ENCODE measurements around the gene PGPEP1. TPM values are rescaled to one million over a fixed set of nuclear protein-coding genes. Genes with fewer than 3 reads are reported as not detected.
"Not testable (repeated sequence)": the region's sequence is repeated elsewhere in the genome, so short reads cannot be mapped to it uniquely, and the experiment has no call there.

The PGPEP1 gene
- total RNA-seq, 2 donors from 2014 or later, result 42.8 to 48.6 TPM

- intact Hi-C loops (cut with DNase I), result loop anchor here in 1 of 2 donors (5.0 kb wide), 1 partner anchor 129 kb away; no protein-coding TSS in a partner anchor
These were observed 13.6 kb upstream of the PGPEP1 start for GRCh38 chr19:18326772-18327171.

GRCh38 chr19:18328340-18329034 lies 11.9 kb upstream of the PGPEP1 start:
- DNase-seq (ENCODE audit: low spot score), result peak; percentile 95
- intact Hi-C loops (cut with DNase I), result loop anchor here in 1 of 2 donors (5.0 kb wide), 1 partner anchor 131 kb away; no protein-coding TSS in a partner anchor

More at GRCh38 chr19:18326772-18327171, 13.6 kb upstream of the PGPEP1 start:
- DNase-seq (ENCODE audit: low spot score), result no peak

GRCh38 chr19:18329035-18329376 lies 11.4 kb upstream of the PGPEP1 start:
- intact Hi-C loops (cut with DNase I), result loop anchor here in 1 of 2 donors (5.0 kb wide), 1 partner anchor 132 kb away; no protein-coding TSS in a partner anchor
- DNase-seq (ENCODE audit: low spot score), result no peak

- DNase-seq (ENCODE audit: low spot score), result no peak
- intact Hi-C loops (cut with DNase I), result no loop called here
These were observed 9.5 kb upstream of the PGPEP1 start for GRCh38 chr19:18330868-18331267.

- intact Hi-C loops (cut with DNase I), result no loop called here
- no peak for DNase-seq (ENCODE audit: low spot score)
These were observed 7.4 kb upstream of the PGPEP1 start for GRCh38 chr19:18332917-18333530.

- intact Hi-C loops (cut with DNase I), result no loop called here
These were observed 6.7 kb upstream of the PGPEP1 start for GRCh38 chr19:18333680-18334079.

GRCh38 chr19:18336121-18336520 lies 4.3 kb upstream of the PGPEP1 start:
- intact Hi-C loops (cut with DNase I), result no loop called here
- DNase-seq (ENCODE audit: low spot score), result no peak

More at GRCh38 chr19:18333680-18334079, 6.7 kb upstream of the PGPEP1 start:
- DNase-seq (ENCODE audit: low spot score), result no peak

GRCh38 chr19:18338541-18338940 lies 1.9 kb upstream of the PGPEP1 start:
- intact Hi-C loops (cut with DNase I), result no loop called here
- DNase-seq (ENCODE audit: low spot score), result no peak

- DNase-seq (ENCODE audit: low spot score), result no peak
- intact Hi-C loops (cut with DNase I), result no loop called here
These were observed 675 bp upstream of the PGPEP1 start for GRCh38 chr19:18339723-18340122.

GRCh38 chr19:18340990-18341868 lies 831 bp downstream of the PGPEP1 start:
- DNase-seq (ENCODE audit: low spot score), result peak; percentile 88
- intact Hi-C loops (cut with DNase I), result no loop called here

- DNase-seq (ENCODE audit: low spot score), result no peak
- intact Hi-C loops (cut with DNase I), result no loop called here
These were observed 1.8 kb downstream of the PGPEP1 start for GRCh38 chr19:18342090-18342632.

- intact Hi-C loops (cut with DNase I), result no loop called here
- DNase-seq (ENCODE audit: low spot score), result no peak
These were observed 4.2 kb downstream of the PGPEP1 start for GRCh38 chr19:18344582-18344950.

- intact Hi-C loops (cut with DNase I), result loop anchor here in 1 of 2 donors (5.0 kb wide), 1 partner anchor 67 kb away; no protein-coding TSS in a partner anchor
These were observed 4.9 kb downstream of the PGPEP1 start for GRCh38 chr19:18345296-18345695.

GRCh38 chr19:18346091-18346490 lies 5.7 kb downstream of the PGPEP1 start:
- DNase-seq (ENCODE audit: low spot score), result no peak
- intact Hi-C loops (cut with DNase I), result loop anchor here in 1 of 2 donors (5.0 kb wide), 1 partner anchor 66 kb away; no protein-coding TSS in a partner anchor

More at GRCh38 chr19:18345296-18345695, 4.9 kb downstream of the PGPEP1 start:
- no peak for DNase-seq (ENCODE audit: low spot score)

GRCh38 chr19:18348171-18348570 lies 7.8 kb downstream of the PGPEP1 start:
- intact Hi-C loops (cut with DNase I), result loop anchor here in 1 of 2 donors (5.0 kb wide), 1 partner anchor 64 kb away; no protein-coding TSS in a partner anchor
- no peak for DNase-seq (ENCODE audit: low spot score)

GRCh38 chr19:18348818-18349339 lies 8.5 kb downstream of the PGPEP1 start:
- intact Hi-C loops (cut with DNase I), result loop anchor here in 1 of 2 donors (5.0 kb wide), 1 partner anchor 63 kb away; no protein-coding TSS in a partner anchor

GRCh38 chr19:18349524-18350128 lies 9.2 kb downstream of the PGPEP1 start:
- peak; percentile 88 for DNase-seq (ENCODE audit: low spot score)
- intact Hi-C loops (cut with DNase I), result loop anchor here (5.0 to 10.0 kb wide), 2 partner anchors 55 to 63 kb away; no protein-coding TSS in a partner anchor

More at GRCh38 chr19:18348818-18349339, 8.5 kb downstream of the PGPEP1 start:
- not testable (repeated sequence) for DNase-seq (ENCODE audit: low spot score)

- DNase-seq (ENCODE audit: low spot score), result no peak
- intact Hi-C loops (cut with DNase I), result loop anchor here in 1 of 2 donors (10.0 kb wide), 1 partner anchor 54 kb away; no protein-coding TSS in a partner anchor
These were observed 10.1 kb downstream of the PGPEP1 start for GRCh38 chr19:18350490-18350889.
